HepG2 (cell line): ENCODE results near the gene ING5.

Experiments used
- BCLAF1 ChIP-seq: fragments of 450-650 bp; IDR thresholded peaks from 2 replicates; pipeline ENCODE4 v1.6.1; 2017; ENCODE audit warnings: mild to moderate bottlenecking
- CREM ChIP-seq, 2 experiments: sonication (generic) in 1 of 2; formaldehyde crosslinking in 1 of 2; IDR thresholded peaks; 2 replicates each; pipeline versions ENCODE4 v1.4.0 to v1.6.1; 2016 to 2020; ENCODE audit warnings: antibody characterized with exemption in 1 of 2, mild to moderate bottlenecking in 1 of 2, missing genetic modification reagents in 1 of 2
- CTCF ChIP-seq: sonication (generic); formaldehyde crosslinking; IDR thresholded peaks from 2 replicates; pipeline ENCODE4 v1.5.0; 2020; ENCODE audit warnings: mild to moderate bottlenecking, missing genetic modification reagents, moderate library complexity
- FIP1L1 ChIP-seq: fragments of 200-400 bp; formaldehyde crosslinking; IDR thresholded peaks from 2 replicates; pipeline ENCODE4 v1.6.1; 2018; ENCODE audit warnings: low read depth, mild to moderate bottlenecking, low read length, moderate library complexity, borderline replicate concordance; ENCODE audit not compliant: insufficient read depth
- POLR2A ChIP-seq, 2 experiments: IDR thresholded peaks; 2 replicates each; pipeline ENCODE4 v1.6.1; 2011; ENCODE audit warnings: low read depth in 2 of 2, low read length in 2 of 2, mild to moderate bottlenecking in 1 of 2, moderate library complexity in 1 of 2; ENCODE audit not compliant: insufficient read depth in 1 of 2
- REST ChIP-seq, 2 experiments: IDR thresholded peaks; 2 replicates each; pipeline ENCODE4 v1.6.1; 2011 to 2012; ENCODE audit warnings: low read length in 2 of 2, borderline replicate concordance in 1 of 2, low read depth in 1 of 2, mild to moderate bottlenecking in 1 of 2, moderate library complexity in 1 of 2
- SP1 ChIP-seq, 2 experiments: fragments of 450-650 bp in 1 of 2; sonication (generic) in 1 of 2; formaldehyde crosslinking in 1 of 2; IDR thresholded peaks; 2 replicates each; pipeline versions ENCODE4 v1.4.0 to v1.6.1; 2016 to 2020; ENCODE audit warnings: missing genetic modification reagents in 1 of 2
- ZNF280D ChIP-seq: sonication (generic); formaldehyde crosslinking; IDR thresholded peaks from 2 replicates; pipeline ENCODE4 v1.5.1; 2020; ENCODE audit warnings: mild to moderate bottlenecking, missing genetic modification reagents
- ZNF350 ChIP-seq: sonication (generic); formaldehyde crosslinking; IDR thresholded peaks from 2 replicates; pipeline ENCODE4 v1.4.0; 2020; ENCODE audit warnings: mild to moderate bottlenecking, low read depth, missing genetic modification reagents, borderline replicate concordance
- ZNF891 ChIP-seq: sonication (generic); formaldehyde crosslinking; IDR thresholded peaks from 2 replicates; pipeline ENCODE4 v1.5.0; 2020; ENCODE audit warnings: mild to moderate bottlenecking, missing genetic modification reagents

- 0 out of 2 replicates have a peak, but pooled peaks have one; percentile 16 for TF ChIP-seq CTCF
- TF ChIP-seq ZNF280D (CRISPR knock-in tag), result no peak; the same call in 1 of the 2 replicates
- no peak for TF ChIP-seq REST (IDR thresholded peaks at IDR 0.05; ENCODE audit: borderline replicate concordance in 1 of 2, low read depth in 1 of 2, low read length in 2 of 2)
- no peak for TF ChIP-seq FIP1L1
- no peak for TF ChIP-seq BCLAF1
- no peak for TF ChIP-seq CREM (IDR thresholded peaks at IDR 0.05)
- TF ChIP-seq CREM (CRISPR knock-in tag; IDR thresholded peaks at IDR 0.05), result no peak
- TF ChIP-seq SP1 (IDR thresholded peaks at IDR 0.05), result no peak
- no peak for TF ChIP-seq SP1 (CRISPR knock-in tag; IDR thresholded peaks at IDR 0.05)
- no peak; the same call in 1 of the 2 replicates for TF ChIP-seq ZNF350 (CRISPR knock-in tag)
- no peak for TF ChIP-seq POLR2A (IDR thresholded peaks at IDR 0.05; ENCODE audit: insufficient read depth in 1 of 2, low read depth in 2 of 2, low read length in 2 of 2)
- TF ChIP-seq ZNF891 (CRISPR knock-in tag), result no peak
These were observed 73.7 kb downstream of the ING5 start for GRCh38 chr2:241775223-241776177.
